HCT116 (cell line): ENCODE data around the gene LRRC31. TPM values are rescaled to one million over a fixed set of nuclear protein-coding genes. Genes with fewer than 3 reads are reported as not detected.

Experiments
- ATAC-seq: fragments of 200-7000 bp; cut with Tn5 transposase; 2 replicates; pipeline ENCODE4 v1.9.1; 2020; ENCODE audit warnings: mild to moderate bottlenecking, moderate library complexity
- BruUV-seq: library from RNA; stranded (reverse); fragments of 400-500 nt; replicated peaks from 2 replicates; lab custom pipeline; 2021; lab: Mats Ljungman, UMichigan
- CTCF ChIA-PET: fragments of 300-600 bp; sonication (Branson Sonifier 250); formaldehyde crosslinking; loops from one replicate; lab custom pipeline; 2021; ENCODE audit warnings: antibody characterized with exemption; lab: Charles Lee
- POLR2A ChIA-PET: fragments of 300-600, 350-600 bp; sonication (Branson Sonifier 250); formaldehyde crosslinking; loops from one replicate; lab custom pipeline; 2021; ENCODE audit warnings: antibody characterized with exemption; lab: Charles Lee
- RAD21 ChIA-PET, 2 experiments: fragments of 300-600 bp; sonication (Branson Sonifier 250); formaldehyde crosslinking; loops; one replicate each; lab custom pipeline; 2023; ENCODE audit warnings: low total read pairs in 2 of 2; ENCODE audit not compliant: uncharacterized antibody in 2 of 2, unreplicated experiment in 2 of 2, low non-redundant PET in 1 of 2; lab: Charles Lee
- DNase-seq: peaks from one replicate; pipeline ENCODE4 v3.0.0-alpha.2; 2010; ENCODE audit warnings: low read depth, low spot score
- H2AFZ ChIP-seq: fragments of 200-600 bp; shearing (Covaris generic), sonication (generic); 2 replicates; pipeline ENCODE4 v1.6.1; 2017; ENCODE audit warnings: low read depth, mixed run types, mixed read lengths, antibody characterized with exemption, low read length; ENCODE audit not compliant: poor library complexity, severe bottlenecking
- H3K27ac ChIP-seq: 2 replicates; pipeline ENCODE4 v1.5.1; 2012; ENCODE audit warnings: low read depth, low read length
- H3K27me3 ChIP-seq: fragments of 200-600 bp; sonication (generic); 2 replicates; pipeline ENCODE4 v1.6.1; 2016; ENCODE audit warnings: mixed run types, low read length, mixed read lengths; ENCODE audit not compliant: insufficient read depth
- H3K36me3 ChIP-seq, 2 experiments: fragments of 200-500 bp in 1 of 2; fragments of 200-600 bp in 1 of 2; sonication (Bioruptor generic) in 1 of 2; sonication (generic) in 1 of 2; 2 replicates each; pipeline versions ENCODE4 v1.5.1 to v1.6.1; 2014 to 2016; ENCODE audit warnings: low read length in 2 of 2, inconsistent platforms in 1 of 2, mixed read lengths in 1 of 2, mixed run types in 1 of 2; ENCODE audit not compliant: insufficient read depth in 2 of 2, control insufficient read depth in 1 of 2
- H3K4me1 ChIP-seq, 2 experiments: fragments of 200-600 bp in 1 of 2; sonication (generic) in 1 of 2; 2 replicates each; pipeline versions ENCODE4 v1.5.1 to v1.6.1; 2012 to 2017; ENCODE audit warnings: low read length in 2 of 2, inconsistent platforms in 1 of 2, mild to moderate bottlenecking in 1 of 2, mixed read lengths in 1 of 2, mixed run types in 1 of 2, moderate library complexity in 1 of 2; ENCODE audit not compliant: insufficient read depth in 2 of 2, control insufficient read depth in 1 of 2
- H3K4me2 ChIP-seq: fragments of 200-600 bp; sonication (generic); 2 replicates; pipeline ENCODE4 v1.6.1; 2017; ENCODE audit warnings: mixed run types, low read length, mixed read lengths
- H3K4me3 ChIP-seq, 2 experiments: fragments of 200-600 bp in 1 of 2; sonication (generic) in 1 of 2; replicated peaks in 1 of 2; 2 replicates each; pipeline ENCODE4 v1.5.1; 2011 to 2016; ENCODE audit warnings: low read length in 2 of 2, control low read depth in 1 of 2, low read depth in 1 of 2, mild to moderate bottlenecking in 1 of 2, mixed read lengths in 1 of 2, mixed run types in 1 of 2
- H3K79me2 ChIP-seq: fragments of 200-600 bp; sonication (generic); 2 replicates; pipeline ENCODE4 v1.6.1; 2017; ENCODE audit warnings: mild to moderate bottlenecking, mixed run types, low read length, moderate library complexity, mixed read lengths; ENCODE audit not compliant: insufficient read depth
- H3K9ac ChIP-seq: fragments of 200-600 bp; sonication (generic); 2 replicates; pipeline ENCODE4 v1.6.1; 2016; ENCODE audit warnings: low read length, mixed read lengths
- H3K9me2 ChIP-seq: fragments of 200-600 bp; sonication (generic), shearing (Covaris generic); 2 replicates; pipeline ENCODE4 v1.6.1; 2017; ENCODE audit warnings: mixed run types, mild to moderate bottlenecking, moderate library complexity; ENCODE audit not compliant: insufficient read depth
- H3K9me3 ChIP-seq, 2 experiments: fragments of 200-500 bp in 1 of 2; fragments of 200-600 bp in 1 of 2; sonication (Bioruptor generic) in 1 of 2; sonication (generic) in 1 of 2; 2 replicates each; pipeline ENCODE4 v1.6.1; 2014 to 2017; ENCODE audit warnings: low read length in 2 of 2, mixed read lengths in 2 of 2, inconsistent platforms in 1 of 2, low read depth in 1 of 2, mild to moderate bottlenecking in 1 of 2, mixed run types in 1 of 2, moderate library complexity in 1 of 2; ENCODE audit not compliant: control insufficient read depth in 1 of 2, insufficient read depth in 1 of 2
- H4K20me1 ChIP-seq: fragments of 200-600 bp; sonication (generic), shearing (Covaris generic); 2 replicates; pipeline ENCODE4 v1.6.1; 2017; ENCODE audit warnings: mixed run types, mild to moderate bottlenecking, moderate library complexity; ENCODE audit not compliant: insufficient read depth
- CBX3 ChIP-seq: IDR thresholded peaks from 2 replicates; pipeline ENCODE4 v1.6.1; 2012; ENCODE audit warnings: low read depth
- CEBPB ChIP-seq: IDR thresholded peaks from 2 replicates; pipeline ENCODE4 v1.6.1; 2012; ENCODE audit warnings: low read depth
- CTCF ChIP-seq, 3 experiments: fragments of 200-600 bp in 1 of 3; sonication (generic) in 1 of 3; IDR thresholded peaks in 2 of 3; conservative IDR thresholded peaks in 1 of 3; 2 replicates each; pipeline ENCODE4 v1.5.1; 2012 to 2017; ENCODE audit warnings: low read depth in 2 of 3, low read length in 2 of 3, antibody characterized with exemption in 1 of 3, borderline replicate concordance in 1 of 3, control low read depth in 1 of 3, mild to moderate bottlenecking in 1 of 3, mixed read lengths in 1 of 3, mixed run types in 1 of 3, moderate library complexity in 1 of 3; ENCODE audit not compliant: insufficient read depth in 1 of 3
- EGR1 ChIP-seq: IDR thresholded peaks from 2 replicates; pipeline ENCODE4 v1.6.1; 2012; ENCODE audit warnings: low read depth
- ELF1 ChIP-seq: IDR thresholded peaks from 2 replicates; pipeline ENCODE4 v1.6.1; 2012; ENCODE audit warnings: low read depth, borderline replicate concordance
- EZH2 ChIP-seq: fragments of 200-600 bp; sonication (generic); IDR thresholded peaks from 2 replicates; pipeline ENCODE4 v1.6.1; 2017; ENCODE audit warnings: antibody characterized with exemption, mixed run types
- EZH2phosphoT487 ChIP-seq: fragments of 200-600 bp; IDR thresholded peaks from 2 replicates; pipeline ENCODE4 v1.6.1; 2018; ENCODE audit warnings: antibody characterized with exemption, borderline replicate concordance
- FOSL1 ChIP-seq: IDR thresholded peaks from 2 replicates; pipeline ENCODE4 v1.6.1; 2012; ENCODE audit warnings: low read depth
- MAX ChIP-seq: IDR thresholded peaks from 2 replicates; pipeline ENCODE4 v1.6.1; 2012
- POLR2A ChIP-seq: IDR thresholded peaks from 2 replicates; pipeline ENCODE4 v1.7.0; 2011; ENCODE audit warnings: borderline replicate concordance; ENCODE audit not compliant: insufficient read depth, insufficient read length; ENCODE audit errors: extremely low read depth
- RAD21 ChIP-seq: IDR thresholded peaks from 2 replicates; pipeline ENCODE4 v1.6.1; 2012; ENCODE audit warnings: low read depth, mild to moderate bottlenecking
- REST ChIP-seq: IDR thresholded peaks from 2 replicates; pipeline ENCODE4 v1.6.1; 2012; ENCODE audit warnings: low read depth
- SP1 ChIP-seq: IDR thresholded peaks from 2 replicates; pipeline ENCODE4 v1.6.1; 2012; ENCODE audit warnings: low read depth
- TCF7L2 ChIP-seq: IDR thresholded peaks from 2 replicates; pipeline ENCODE4 v1.7.0; 2011; ENCODE audit warnings: borderline replicate concordance, inconsistent platforms; ENCODE audit not compliant: insufficient read depth, insufficient read length; ENCODE audit errors: extremely low read depth
- YY1 ChIP-seq: IDR thresholded peaks from 2 replicates; pipeline ENCODE4 v1.6.1; 2011; ENCODE audit warnings: low read length, low read depth, moderate library complexity, mild to moderate bottlenecking; ENCODE audit not compliant: insufficient replicate concordance; ENCODE audit errors: extremely low read depth
- ZFX ChIP-seq: fragments of 450-650 bp; IDR thresholded peaks from 2 replicates; pipeline ENCODE4 v1.6.1; 2017
- intact Hi-C: fragments of 100-400 bp; cut with micrococcal nuclease; formaldehyde crosslinking; loops from 2 replicates; pipeline ENCODE4 v1.10.0; 2022
- total RNA-seq: library from RNA; stranded (reverse); gene quantifications from one replicate; pipeline ENCODE4 v1.2.1, GENCODE V29; 2021; ENCODE audit not compliant: unreplicated experiment

The LRRC31 gene
- total RNA-seq, 1 experiment from 2014 or later, result not detected

- intact Hi-C loops, result no loop called here
- no peaks in the 10 kb centered on the region for H3K4me1 ChIP-seq
- H3K27me3 ChIP-seq, result no peaks in the 10 kb centered on the region
- POLR2A ChIA-PET, result no interaction called here
- DNase-seq (no peak), ATAC-seq (no peak)
- no peak overlapping the region for H3K27ac ChIP-seq
- CTCF ChIA-PET, result no interaction called here
- H3K4me2 ChIP-seq, result no peak overlapping the region
- BruUV-seq, result no TSS peak
- RAD21 ChIA-PET, result no interaction called here
- no peak overlapping the region for H3K9ac ChIP-seq
- no peaks in the 10 kb centered on the region for H4K20me1 ChIP-seq
- no peaks in the 10 kb centered on the region for H3K9me2 ChIP-seq
- H3K79me2 ChIP-seq, result no peaks in the 10 kb centered on the region
- H3K4me3 ChIP-seq, result no peak overlapping the region
- H3K36me3 ChIP-seq, result no peaks in the 10 kb centered on the region
- no peak overlapping the region for H2AFZ ChIP-seq
- TF ChIP-seq SP1 (no peak), RAD21 (no peak), ZFX (no peak), ELF1 (no peak), YY1 (no peak), FOSL1 (no peak), MAX (no peak), TCF7L2 (no peak), CTCF (IDR thresholded peaks at IDR 0.05 in 2 of 3, conservative IDR thresholded peaks at IDR 0.05 in 1 of 3; ENCODE audit: borderline replicate concordance in 1 of 3, insufficient read depth in 1 of 3, low read depth in 2 of 3, low read length in 2 of 3) (no peak), CBX3 (no peak), EZH2 (no peak), POLR2A (no peak), EGR1 (no peak), EZH2phosphoT487 (no peak), REST (no peak), CEBPB (no peak)
- H3K9me3 ChIP-seq, result peaks cover 0 to 2% of the 10 kb centered on the region in 2 experiments; a peak in 1 of 4 replicates
Measured at GRCh38 chr3:169897284-169897683, 27.5 kb upstream of the LRRC31 start.
